MCF 10A (cell line): ENCODE measurements around the gene BACH2. TPM values are rescaled to one million over a fixed set of nuclear protein-coding genes. Genes with fewer than 3 reads are reported as not detected.

Source experiments
- BruUV-seq: library from RNA; stranded (reverse); fragments of 400-500 nt; replicated peaks from 2 replicates; lab custom pipeline; 2021; lab: Mats Ljungman, UMichigan
- CTCF ChIA-PET: fragments of 300-600 bp; sonication (Branson Sonifier 250); formaldehyde crosslinking; extraction: SDS; loops from one replicate; lab custom pipeline; 2021; ENCODE audit warnings: antibody characterized with exemption, inconsistent platforms; lab: Yijun Ruan, JAX
- POLR2A ChIA-PET: fragments of 300-600, 350-650 bp; sonication (Branson Sonifier 250); formaldehyde crosslinking; extraction: SDS; loops from one replicate; lab custom pipeline; 2020; ENCODE audit warnings: antibody characterized with exemption, inconsistent platforms; lab: Yijun Ruan, JAX
- DNase-seq: peaks from one replicate; pipeline ENCODE4 v3.0.0-alpha.2; 2018; ENCODE audit not compliant: unreplicated experiment
- H3K27ac Mint-ChIP-seq: one replicate; pipeline ENCODE4 v1.8.0; 2022; ENCODE audit warnings: mild to moderate bottlenecking, low read depth, mixed read lengths; ENCODE audit not compliant: unreplicated experiment
- H3K27me3 Mint-ChIP-seq: one replicate; pipeline ENCODE4 v1.8.0; 2022; ENCODE audit warnings: mixed read lengths; ENCODE audit not compliant: insufficient read depth, unreplicated experiment
- H3K36me3 Mint-ChIP-seq: one replicate; pipeline ENCODE4 v1.8.0; 2022; ENCODE audit warnings: mild to moderate bottlenecking, moderate library complexity, mixed read lengths; ENCODE audit not compliant: insufficient read depth, unreplicated experiment
- H3K4me1 Mint-ChIP-seq: one replicate; pipeline ENCODE4 v1.8.0; 2022; ENCODE audit warnings: mixed read lengths; ENCODE audit not compliant: insufficient read depth, unreplicated experiment
- H3K4me3 Mint-ChIP-seq: one replicate; pipeline ENCODE4 v1.8.0; 2022; ENCODE audit warnings: mild to moderate bottlenecking, moderate library complexity, mixed read lengths; ENCODE audit not compliant: unreplicated experiment
- H3K9me3 Mint-ChIP-seq: one replicate; pipeline ENCODE4 v1.8.0; 2022; ENCODE audit warnings: mixed read lengths; ENCODE audit not compliant: unreplicated experiment
- CTCF ChIP-seq: fragments of 200-600 bp; IDR thresholded peaks from one replicate; pipeline ENCODE4 v1.8.0; 2022; ENCODE audit warnings: antibody characterized with exemption, mild to moderate bottlenecking; ENCODE audit not compliant: unreplicated experiment
- intact Hi-C: fragments of 100-400 bp; cut with micrococcal nuclease; formaldehyde crosslinking; loops from 2 replicates; pipeline ENCODE4 v1.14.1; 2022
- total RNA-seq: library from RNA; stranded (reverse); gene quantifications from 2 replicates; pipeline ENCODE4 v1.2.3, GENCODE V29; 2022

BACH2 gene
- total RNA-seq, 1 experiment from 2014 or later, result 9.9 TPM

GRCh38 chr6:90219209-90219985 lies 77.2 kb downstream of the BACH2 start:
- intact Hi-C loops, result loop anchor here (5.0 to 10.0 kb wide), 2 partner anchors 65 to 258 kb away; no protein-coding TSS in a partner anchor
- Mint-ChIP-seq H3K27ac (no peak overlapping the region), H3K27me3 (no peaks in the 10 kb centered on the region), H3K36me3 (peaks cover 4% of the 10 kb centered on the region), H3K9me3 (peaks cover 11% of the 10 kb centered on the region), H3K4me1 (peaks cover 7% of the 10 kb centered on the region), H3K4me3 (no peak overlapping the region)
- BruUV-seq, result no TSS peak
- no peak for DNase-seq
- TF ChIP-seq CTCF, result no peak
- ChIA-PET POLR2A (interaction anchor here (0.9 to 4.8 kb wide), 16 partner anchors 8 to 279 kb away, joined by 3 to 47 read pairs (median 6); no protein-coding TSS in a partner anchor), CTCF (interaction anchor here (0.6 to 2.9 kb wide), 10 partner anchors 39 to 281 kb away, joined by 3 to 13 read pairs (median 4); no protein-coding TSS in a partner anchor)

- Mint-ChIP-seq H3K4me1 (peaks cover 7% of the 10 kb centered on the region), H3K27me3 (no peaks in the 10 kb centered on the region), H3K27ac (no peak overlapping the region), H3K4me3 (no peak overlapping the region), H3K36me3 (peaks cover 4% of the 10 kb centered on the region), H3K9me3 (peaks cover 11% of the 10 kb centered on the region)
- ChIA-PET CTCF (interaction anchor here (0.5 to 2.9 kb wide), 12 partner anchors 38 to 280 kb away, joined by 3 to 13 read pairs (median 4); no protein-coding TSS in a partner anchor), POLR2A (interaction anchor here (0.6 to 4.8 kb wide), 28 partner anchors 9 to 279 kb away, joined by 3 to 47 read pairs (median 4); no protein-coding TSS in a partner anchor)
- intact Hi-C loops, result loop anchor here (1.0 to 10.0 kb wide), 3 partner anchors 66 to 258 kb away; no protein-coding TSS in a partner anchor
- BruUV-seq, result no TSS peak
- peak; percentile 5 for DNase-seq
- TF ChIP-seq CTCF, result no peak
These were observed 77.8 kb downstream of the BACH2 start for GRCh38 chr6:90218959-90219208.

GRCh38 chr6:90217506-90218127 lies 79.0 kb downstream of the BACH2 start:
- intact Hi-C loops, result loop anchor here (1.0 to 10.0 kb wide), 3 partner anchors 67 to 260 kb away; no protein-coding TSS in a partner anchor
- no TSS peak for BruUV-seq
- POLR2A ChIA-PET, result interaction anchor here (0.7 to 4.8 kb wide), 25 partner anchors 10 to 1071 kb away, joined by 3 to 47 read pairs (median 4); partner anchors contain the start of genes MDN1 and PM20D2
- Mint-ChIP-seq H3K4me3 (no peak overlapping the region), H3K27me3 (no peaks in the 10 kb centered on the region), H3K27ac (no peak overlapping the region), H3K4me1 (peaks cover 3% of the 10 kb centered on the region), H3K36me3 (peaks cover 4% of the 10 kb centered on the region), H3K9me3 (peaks cover 6% of the 10 kb centered on the region)
- DNase-seq, result peak; percentile 77
- TF ChIP-seq CTCF, result no peak
- CTCF ChIA-PET, result interaction anchor here (0.6 to 2.9 kb wide), 8 partner anchors 9 to 176 kb away, joined by 3 to 13 read pairs (median 5); no protein-coding TSS in a partner anchor
